Measurements from ENCODE around the gene MRPL24. TPM values are rescaled to one million over a fixed set of nuclear protein-coding genes. Genes with fewer than 3 reads are reported as not detected.
A peak's percentile ranks its signal among the peaks of the same experiment; 100 is the strongest.

The MRPL24 gene
- total and polyA plus RNA-seq, 2 of the 13 experiments (the other 11 are each of a cell fraction or from before 2014, with no cell fraction given): 38.1 to 42.9 TPM

- peak; percentile 77; the same call in 1 of the 2 replicates for TF ChIP-seq ZBTB25 (CRISPR knock-in tag; IDR thresholded peaks at IDR 0.05)
- TF ChIP-seq ZNF737 (CRISPR knock-in tag; IDR thresholded peaks at IDR 0.05; ENCODE audit: borderline replicate concordance): no peak
- peak; percentile 64; the same call in 1 of the 2 replicates for TF ChIP-seq ZBTB42 (CRISPR knock-in tag; IDR thresholded peaks at IDR 0.05)
- no peak for TF ChIP-seq CC2D1A (CRISPR knock-in tag; IDR thresholded peaks at IDR 0.05)
- TF ChIP-seq ZNF605 (CRISPR knock-in tag; IDR thresholded peaks at IDR 0.05): 0 out of 2 replicates have a peak, but pooled peaks have one; percentile 53
- no peak for TF ChIP-seq SKI (IDR thresholded peaks at IDR 0.05; ENCODE audit: partially characterized antibody)
- TF ChIP-seq ATF7-NPFF (CRISPR knock-in tag; IDR thresholded peaks at IDR 0.05; ENCODE audit: low read depth): no peak; the same call in 1 of the 2 replicates
- TF ChIP-seq NFE2L2 (IDR thresholded peaks at IDR 0.05; ENCODE audit: low read length): no peak; the same call in 1 of the 2 replicates
- no peak for TF ChIP-seq KLF13 (CRISPR knock-in tag; IDR thresholded peaks at IDR 0.05)
- TF ChIP-seq GABPB1 (CRISPR knock-in tag; IDR thresholded peaks at IDR 0.05): peak; percentile 93
- no peak for TF ChIP-seq ZNF572 (CRISPR knock-in tag; IDR thresholded peaks at IDR 0.05)
- TF ChIP-seq MYNN (CRISPR knock-in tag; IDR thresholded peaks at IDR 0.05; ENCODE audit: low read depth): no peak
- no peak for TF ChIP-seq ZNF740 (CRISPR knock-in tag; IDR thresholded peaks at IDR 0.05)
- TF ChIP-seq SMARCE1 (IDR thresholded peaks at IDR 0.05; ENCODE audit: borderline replicate concordance): no peak
- no peak for TF ChIP-seq ZNF644 (CRISPR knock-in tag; IDR thresholded peaks at IDR 0.05; ENCODE audit: low read depth)
- TF ChIP-seq SP140L (CRISPR knock-in tag; IDR thresholded peaks at IDR 0.05; ENCODE audit: borderline replicate concordance): no peak
- no peak for TF ChIP-seq ZNF567 (CRISPR knock-in tag; IDR thresholded peaks at IDR 0.05; ENCODE audit: borderline replicate concordance)
- TF ChIP-seq PRPF4 (IDR thresholded peaks at IDR 0.05; ENCODE audit: low read depth, low read length, poor library complexity, severe bottlenecking): no peak
- no peak for TF ChIP-seq HNRNPUL1 (IDR thresholded peaks at IDR 0.05; ENCODE audit: low read depth, low read length)
- TF ChIP-seq ZHX2 (IDR thresholded peaks at IDR 0.05; ENCODE audit: low read depth): 0 out of 2 replicates have a peak, but pooled peaks have one; percentile 76
- no peak for TF ChIP-seq ZHX2 (CRISPR knock-in tag; IDR thresholded peaks at IDR 0.05; ENCODE audit: borderline replicate concordance)
- no peak for TF ChIP-seq ZNF570 (CRISPR knock-in tag; IDR thresholded peaks at IDR 0.05; ENCODE audit: borderline replicate concordance)
- TF ChIP-seq ZBTB7A (CRISPR knock-in tag; IDR thresholded peaks at IDR 0.05): peak; percentile 47; the same call in 1 of the 2 replicates
- no peak for TF ChIP-seq ZMAT3 (CRISPR knock-in tag; conservative IDR thresholded peaks at IDR 0.05)
These were observed 26.4 kb upstream of the MRPL24 start, which contains the start of gene PRCC (continued) for GRCh38 chr1:156767101-156767878.

All from HepG2 (cell line).